ENCODE results near the gene AQP3.
"Not testable (repeated sequence)": the region's sequence is repeated elsewhere in the genome, so short reads cannot be mapped to it uniquely, and the experiment has no call there.

The AQP3 gene

GRCh38 chr9:33446946-33447798, at the start of gene AQP3:
Gene AQP3 (minus strand): TSS chr9:33447593. CDS start chr9:33447530, 63 bp downstream.
- DNase-seq = no peak

- DNase-seq = not testable (repeated sequence)
Measured at GRCh38 chr9:33493819-33494218, 46.4 kb upstream of the AQP3 start.

- DNase-seq = no peak
Measured at GRCh38 chr9:33489066-33489465, 41.7 kb upstream of the AQP3 start.

GRCh38 chr9:33485312-33485711, 37.9 kb upstream of the AQP3 start:
- DNase-seq = not testable (repeated sequence)

- DNase-seq = no peak
Measured at GRCh38 chr9:33480976-33481375, 33.6 kb upstream of the AQP3 start.

- DNase-seq = no peak
Measured at GRCh38 chr9:33480106-33480505, 32.7 kb upstream of the AQP3 start.

GRCh38 chr9:33476503-33476902, 29.1 kb upstream of the AQP3 start:
- DNase-seq = no peak

GRCh38 chr9:33475357-33475756, 28.0 kb upstream of the AQP3 start:
- DNase-seq = no peak

- DNase-seq = peak; percentile 98
Measured at GRCh38 chr9:33473643-33474352, 26.4 kb upstream of the AQP3 start, which contains the start of gene NOL6. Gene NOL6 (minus strand): TSS chr9:33473924. CDS start chr9:33473842, 82 bp downstream.

GRCh38 chr9:33472881-33473615, 25.7 kb upstream of the AQP3 start:
- DNase-seq = no peak

- no peak for DNase-seq
Measured at GRCh38 chr9:33472171-33472880, 24.9 kb upstream of the AQP3 start.

GRCh38 chr9:33471361-33471760, 24.0 kb upstream of the AQP3 start:
- no peak for DNase-seq

- DNase-seq = no peak
Measured at GRCh38 chr9:33469891-33470290, 22.5 kb upstream of the AQP3 start.

GRCh38 chr9:33468797-33469621, 21.6 kb upstream of the AQP3 start:
- DNase-seq = no peak

- no peak for DNase-seq
Measured at GRCh38 chr9:33468215-33468730, 20.9 kb upstream of the AQP3 start.

GRCh38 chr9:33467526-33467925, 20.1 kb upstream of the AQP3 start:
- DNase-seq = no peak

- DNase-seq = no peak
Measured at GRCh38 chr9:33466565-33467495, 19.4 kb upstream of the AQP3 start.

- DNase-seq = no peak
Measured at GRCh38 chr9:33465596-33466564, 18.5 kb upstream of the AQP3 start.

- DNase-seq = no peak
Measured at GRCh38 chr9:33465096-33465495, 17.7 kb upstream of the AQP3 start.
